SK-N-SH treated with all-trans-retinoic acid at 6 μM for 48 hours (cell line): Measurements from ENCODE around the gene RAB11FIP3.

Source experiments
- ATAC-seq: fragments of 200-7000 bp; cut with Tn5 transposase; 3 replicates; pipeline ENCODE4 v1.9.1; 2020; ENCODE audit warnings: mild to moderate bottlenecking, moderate library complexity
- BACH2 ChIP-seq: fragments of 250-450 bp; sonication (Bioruptor Pico); IDR thresholded peaks from 2 replicates; pipeline ENCODE4 v1.9.0; 2021; ENCODE audit warnings: mild to moderate bottlenecking, borderline replicate concordance
- CREB5 ChIP-seq: fragments of 250-450 bp; sonication (Bioruptor Pico); IDR thresholded peaks from 2 replicates; pipeline ENCODE4 v1.5.1; 2020; ENCODE audit warnings: low read depth, mild to moderate bottlenecking, moderate library complexity
- CSDC2 ChIP-seq: fragments of 250-450 bp; sonication (Bioruptor Pico); IDR thresholded peaks from 2 replicates; pipeline ENCODE4 v1.5.0; 2020; ENCODE audit warnings: mild to moderate bottlenecking, moderate library complexity
- CSRNP3 ChIP-seq: fragments of 250-450 bp; sonication (Bioruptor Pico); IDR thresholded peaks from 2 replicates; pipeline ENCODE4 v1.5.1; 2021; ENCODE audit warnings: mild to moderate bottlenecking, moderate library complexity
- ESRRG ChIP-seq: fragments of 250-450 bp; sonication (Bioruptor Pico); IDR thresholded peaks from 2 replicates; pipeline ENCODE4 v1.6.1; 2021; ENCODE audit warnings: mild to moderate bottlenecking
- GLIS3 ChIP-seq: fragments of 250-450 bp; sonication (Bioruptor Pico); IDR thresholded peaks from 2 replicates; pipeline ENCODE4 v1.5.0; 2020; ENCODE audit warnings: mild to moderate bottlenecking, moderate library complexity
- ISL1 ChIP-seq: fragments of 250-450 bp; sonication (Bioruptor Pico); IDR thresholded peaks from 2 replicates; pipeline ENCODE4 v2.1.2; 2022; ENCODE audit warnings: mild to moderate bottlenecking, moderate library complexity
- OSR1 ChIP-seq: fragments of 250-450 bp; sonication (Bioruptor Pico); IDR thresholded peaks from 2 replicates; pipeline ENCODE4 v1.8.0; 2022; ENCODE audit warnings: moderate library complexity, mild to moderate bottlenecking, inconsistent platforms
- POU6F1 ChIP-seq: fragments of 250-450 bp; sonication (Bioruptor Pico); IDR thresholded peaks from 2 replicates; pipeline ENCODE4 v1.8.0; 2021; ENCODE audit warnings: low read depth, mild to moderate bottlenecking, moderate library complexity, borderline replicate concordance
- PPARA ChIP-seq: fragments of 250-450 bp; sonication (Bioruptor Pico); IDR thresholded peaks from 2 replicates; pipeline ENCODE4 v1.5.0; 2020; ENCODE audit warnings: mild to moderate bottlenecking, borderline replicate concordance
- RARB ChIP-seq: fragments of 250-450 bp; sonication (Bioruptor Pico); IDR thresholded peaks from 2 replicates; pipeline ENCODE4 v1.8.0; 2021; ENCODE audit warnings: mild to moderate bottlenecking, moderate library complexity
- SNAI2 ChIP-seq: fragments of 250-450 bp; sonication (Bioruptor Pico); IDR thresholded peaks from 2 replicates; pipeline ENCODE4 v1.5.0; 2020; ENCODE audit warnings: mild to moderate bottlenecking, moderate library complexity
- TCF4 ChIP-seq: fragments of 250-450 bp; sonication (Bioruptor Pico); IDR thresholded peaks from 2 replicates; pipeline ENCODE4 v1.8.0; 2021; ENCODE audit warnings: mild to moderate bottlenecking, moderate library complexity, borderline replicate concordance
- TOX ChIP-seq: fragments of 250-450 bp; sonication (Bioruptor Pico); IDR thresholded peaks from 2 replicates; pipeline ENCODE4 v1.8.0; 2021; ENCODE audit warnings: mild to moderate bottlenecking, moderate library complexity, borderline replicate concordance
- TSHZ2 ChIP-seq: fragments of 250-450 bp; sonication (Bioruptor Pico); IDR thresholded peaks from 2 replicates; pipeline ENCODE4 v1.5.0; 2020; ENCODE audit warnings: mild to moderate bottlenecking, moderate library complexity
- ZC3H10 ChIP-seq: fragments of 250-450 bp; sonication (Bioruptor Pico); IDR thresholded peaks from 2 replicates; pipeline ENCODE4 v1.5.1; 2021; ENCODE audit warnings: mild to moderate bottlenecking, moderate library complexity
- ZFP3 ChIP-seq: fragments of 250-450 bp; sonication (Bioruptor Pico); IDR thresholded peaks from 2 replicates; pipeline ENCODE4 v1.5.0; 2020; ENCODE audit warnings: mild to moderate bottlenecking, moderate library complexity
- ZNF70 ChIP-seq: fragments of 450-650 bp; formaldehyde crosslinking; IDR thresholded peaks from 2 replicates; pipeline ENCODE4 v1.5.0; 2020; ENCODE audit warnings: mild to moderate bottlenecking, moderate library complexity
- ZNF8 ChIP-seq: fragments of 450-650 bp; formaldehyde crosslinking; IDR thresholded peaks from 2 replicates; pipeline ENCODE4 v1.5.0; 2020; ENCODE audit warnings: mild to moderate bottlenecking, moderate library complexity

The RAB11FIP3 gene

GRCh38 chr16:561957-562938, 136.8 kb downstream of the RAB11FIP3 start:
- TF ChIP-seq GLIS3 (CRISPR knock-in tag) (no peak), CSRNP3 (no peak), RARB (no peak), SNAI2 (CRISPR knock-in tag) (no peak), ZC3H10 (CRISPR knock-in tag) (no peak), ZNF70 (CRISPR knock-in tag) (no peak), POU6F1 (CRISPR knock-in tag) (no peak), TSHZ2 (CRISPR knock-in tag) (no peak)
- TF ChIP-seq, all 23 proteins: peak for 0
- no peak for ATAC-seq

GRCh38 chr16:563072-563644, 137.7 kb downstream of the RAB11FIP3 start:
- ATAC-seq, result no peak
- TF ChIP-seq ZC3H10 (CRISPR knock-in tag) (no peak), POU6F1 (CRISPR knock-in tag) (no peak), BACH2 (no peak), ZFP3 (CRISPR knock-in tag) (no peak), RARB (no peak), ISL1 (CRISPR knock-in tag) (no peak), TOX (CRISPR knock-in tag) (no peak), CREB5 (CRISPR knock-in tag) (no peak), ZNF8 (no peak), TCF4 (CRISPR knock-in tag) (no peak)

GRCh38 chr16:564690-565418, 139.4 kb downstream of the RAB11FIP3 start:
- no peak for ATAC-seq
- TF ChIP-seq CREB5 (CRISPR knock-in tag) (no peak), PPARA (CRISPR knock-in tag) (no peak), BACH2 (no peak), POU6F1 (CRISPR knock-in tag) (no peak), ISL1 (CRISPR knock-in tag) (no peak), TCF4 (CRISPR knock-in tag) (no peak), ESRRG (no peak), CSDC2 (CRISPR knock-in tag) (no peak), TSHZ2 (CRISPR knock-in tag) (no peak), OSR1 (CRISPR knock-in tag) (no peak), RARB (no peak)
